Cortex of kidney (tissue), 1 donor: ENCODE measurements around the gene PIK3R4.

Experiments used
- DNase-seq: peaks from one replicate; lab custom pipeline; 2025; lab: John Stamatoyannopoulos, UW

Gene PIK3R4

GRCh38 chr3:130746246-130747039 is at the start of gene PIK3R4:
Gene PIK3R4, minus strand, starts transcription at chr3:130746829. Its CDS starts 1,611 bp downstream, at chr3:130745218.
- no peak for DNase-seq

GRCh38 chr3:130795396-130795795 is 48.8 kb upstream of the PIK3R4 start:
- DNase-seq = no peak

DNA sequence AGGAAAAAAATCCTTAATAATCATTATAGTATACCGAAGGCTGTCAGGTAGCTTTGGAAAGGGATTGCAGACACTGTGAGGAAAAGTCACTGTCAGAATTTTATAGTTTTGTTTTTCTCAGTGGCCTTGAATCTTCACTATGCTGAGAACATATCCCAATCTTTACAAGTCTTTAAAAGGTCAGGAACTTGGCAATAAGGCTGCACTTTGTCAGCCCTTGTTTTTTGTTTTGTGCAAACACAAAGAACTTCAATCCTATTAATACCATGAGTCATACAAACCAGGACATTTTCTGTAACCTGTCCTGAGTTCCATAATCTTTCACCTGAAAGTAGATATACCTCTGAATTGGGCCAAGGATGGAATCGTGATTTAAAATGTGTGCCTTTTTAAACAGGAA is 45.6 kb upstream of the PIK3R4 start:
- DNase-seq = no peak

DNA sequence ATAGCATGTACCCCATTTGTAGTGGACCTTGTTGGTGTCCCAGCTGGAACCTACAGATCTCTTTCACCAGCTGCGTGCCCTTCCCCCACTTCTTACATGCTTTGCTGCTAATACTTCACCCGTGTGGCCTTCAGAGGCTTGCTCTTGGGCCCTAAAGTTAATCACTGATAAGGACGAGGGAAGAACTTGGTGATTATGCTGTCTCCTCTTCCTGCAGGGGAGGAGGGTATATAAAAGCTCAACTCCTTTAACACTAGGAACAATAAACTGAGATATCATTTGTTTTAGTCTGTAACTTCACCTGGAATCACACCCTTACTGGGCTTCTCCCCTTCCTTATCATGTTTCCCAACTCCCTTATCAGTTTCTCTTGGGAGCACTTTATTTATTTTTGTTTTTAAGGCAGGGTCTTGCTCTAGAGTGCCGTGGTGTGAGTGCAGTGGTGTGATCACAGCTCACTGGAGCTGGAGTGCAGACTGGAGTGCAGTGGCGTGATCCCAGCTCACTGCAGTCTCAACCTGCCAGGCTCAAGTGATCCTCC is 43.2 kb upstream of the PIK3R4 start:
- no peak for DNase-seq

GRCh38 chr3:130787422-130788068 is 40.9 kb upstream of the PIK3R4 start:
- DNase-seq = no peak

DNA sequence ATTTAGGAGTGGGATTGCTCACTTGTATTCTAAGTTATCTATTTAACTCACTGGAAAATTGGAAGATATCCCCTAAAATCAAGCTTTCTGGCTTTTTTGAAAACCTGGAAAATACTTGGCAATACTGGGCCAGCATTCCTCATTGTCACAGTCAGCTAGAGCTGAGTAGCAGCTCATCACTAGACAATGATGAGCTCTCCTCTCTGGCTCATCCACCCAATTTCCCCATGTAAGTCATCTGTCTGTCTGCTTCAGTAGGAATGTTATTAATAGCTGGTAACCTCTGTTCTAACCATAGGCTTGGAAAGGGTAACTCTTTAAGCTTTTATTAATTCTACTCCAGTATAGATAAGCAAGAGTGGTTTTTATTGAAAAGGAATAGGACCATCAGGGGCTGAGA is 39.7 kb upstream of the PIK3R4 start:
- no peak for DNase-seq

GRCh38 chr3:130783629-130784028 is 37.0 kb upstream of the PIK3R4 start:
- no peak for DNase-seq

- no peak for DNase-seq
Observed at GRCh38 chr3:130779486-130779885, 32.9 kb upstream of the PIK3R4 start.

DNA sequence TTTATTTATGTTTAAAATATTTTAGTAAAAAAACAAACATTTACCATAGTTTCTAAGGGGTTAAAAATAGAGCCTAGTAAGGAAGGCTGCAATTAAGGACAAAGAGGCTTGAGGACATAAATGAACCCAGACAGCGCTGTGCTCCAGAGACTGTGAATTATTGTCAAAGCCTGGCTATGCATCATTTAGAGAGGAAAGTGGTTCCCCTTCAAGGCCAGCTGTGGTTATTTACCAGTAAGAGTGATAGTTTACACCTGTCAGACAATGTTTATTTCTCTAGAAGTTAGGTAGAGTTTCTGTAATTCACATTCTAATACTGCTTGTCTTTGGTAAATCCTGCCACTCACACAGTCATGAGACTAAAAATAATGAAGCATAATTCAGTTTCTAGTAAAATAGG is 32.4 kb upstream of the PIK3R4 start:
- no peak for DNase-seq

- no peak for DNase-seq
Observed at GRCh38 chr3:130773366-130773765, 26.7 kb upstream of the PIK3R4 start.

GRCh38 chr3:130772129-130772528 is 25.5 kb upstream of the PIK3R4 start:
- DNase-seq = no peak

DNA sequence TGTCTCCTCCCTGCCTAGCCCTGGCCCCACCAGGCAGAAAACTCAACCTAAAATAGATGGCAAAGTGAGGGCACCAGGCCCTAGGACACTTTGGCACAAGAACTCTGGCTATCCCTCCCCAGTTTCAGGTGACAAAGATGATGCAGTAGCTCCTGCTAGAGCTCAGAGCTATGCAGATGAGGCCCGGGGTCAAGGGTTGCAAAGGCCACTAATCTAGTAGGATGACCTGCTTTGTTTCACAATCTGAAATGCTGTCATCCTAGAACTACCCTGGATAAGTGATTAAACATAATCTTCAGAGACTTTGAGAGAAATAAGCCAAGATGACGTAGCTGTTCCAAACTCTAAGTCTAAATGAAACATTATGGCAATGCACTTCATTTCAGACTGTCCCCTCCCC is 24.0 kb upstream of the PIK3R4 start:
- no peak for DNase-seq

DNA sequence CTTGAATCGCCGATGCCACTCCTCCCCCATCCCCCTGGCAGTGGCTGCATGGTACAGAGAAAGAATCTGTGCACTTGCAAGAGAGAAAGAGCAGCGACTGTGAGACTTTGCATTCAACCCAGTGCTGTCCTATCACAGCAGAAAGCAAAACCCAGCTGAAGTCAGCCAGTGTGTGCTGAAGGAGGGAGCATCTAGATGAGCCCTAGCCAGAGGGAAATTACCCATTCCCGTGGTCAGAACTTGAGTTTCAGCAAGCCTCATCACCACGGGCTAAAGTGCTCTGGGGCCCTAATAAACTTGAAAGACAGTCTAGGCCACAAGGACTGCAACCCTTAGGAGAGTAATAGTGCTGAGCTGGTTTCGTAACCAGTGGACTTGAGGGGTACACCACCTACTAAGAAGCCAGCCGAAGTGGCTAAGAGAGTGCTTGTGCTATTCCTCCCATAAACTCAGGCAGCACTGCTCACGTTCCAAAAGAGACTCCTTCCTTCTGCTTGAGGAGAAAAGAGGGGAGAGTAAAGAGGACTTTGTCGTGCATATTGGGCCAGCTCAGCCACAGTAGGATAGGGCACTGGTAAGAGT is 15.2 kb upstream of the PIK3R4 start:
- DNase-seq = no peak

GRCh38 chr3:130760922-130761321 is 14.3 kb upstream of the PIK3R4 start:
- DNase-seq = no peak

DNA sequence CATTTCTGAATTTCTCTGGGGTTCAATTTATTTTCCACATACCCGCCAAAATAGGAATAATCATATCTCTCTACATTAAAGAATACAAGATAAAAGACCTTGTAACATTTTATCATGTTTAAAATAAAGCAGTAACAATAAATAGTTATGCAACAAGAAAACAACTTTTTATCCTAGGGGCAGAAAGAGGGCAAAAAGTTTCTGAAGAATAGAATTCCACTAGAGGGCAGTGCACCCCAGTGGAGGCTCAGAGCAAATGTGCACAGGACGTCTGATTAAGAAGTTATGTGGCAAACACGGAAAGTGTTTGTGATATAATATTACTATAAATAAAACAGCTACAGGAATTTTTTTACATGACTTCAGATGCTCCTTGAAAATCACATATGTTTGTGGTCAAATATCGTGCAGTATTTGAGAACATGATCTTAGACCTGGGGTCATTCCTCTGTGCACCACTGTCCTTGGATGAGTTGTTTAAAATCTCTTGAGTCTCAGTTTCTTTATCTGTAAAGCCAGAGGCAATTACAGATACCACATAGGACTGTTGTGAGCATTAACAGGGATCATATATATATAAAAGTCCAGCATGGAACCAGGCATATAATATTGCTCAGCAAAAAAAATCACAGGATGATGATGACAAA is 13.2 kb upstream of the PIK3R4 start:
- no peak for DNase-seq

DNA sequence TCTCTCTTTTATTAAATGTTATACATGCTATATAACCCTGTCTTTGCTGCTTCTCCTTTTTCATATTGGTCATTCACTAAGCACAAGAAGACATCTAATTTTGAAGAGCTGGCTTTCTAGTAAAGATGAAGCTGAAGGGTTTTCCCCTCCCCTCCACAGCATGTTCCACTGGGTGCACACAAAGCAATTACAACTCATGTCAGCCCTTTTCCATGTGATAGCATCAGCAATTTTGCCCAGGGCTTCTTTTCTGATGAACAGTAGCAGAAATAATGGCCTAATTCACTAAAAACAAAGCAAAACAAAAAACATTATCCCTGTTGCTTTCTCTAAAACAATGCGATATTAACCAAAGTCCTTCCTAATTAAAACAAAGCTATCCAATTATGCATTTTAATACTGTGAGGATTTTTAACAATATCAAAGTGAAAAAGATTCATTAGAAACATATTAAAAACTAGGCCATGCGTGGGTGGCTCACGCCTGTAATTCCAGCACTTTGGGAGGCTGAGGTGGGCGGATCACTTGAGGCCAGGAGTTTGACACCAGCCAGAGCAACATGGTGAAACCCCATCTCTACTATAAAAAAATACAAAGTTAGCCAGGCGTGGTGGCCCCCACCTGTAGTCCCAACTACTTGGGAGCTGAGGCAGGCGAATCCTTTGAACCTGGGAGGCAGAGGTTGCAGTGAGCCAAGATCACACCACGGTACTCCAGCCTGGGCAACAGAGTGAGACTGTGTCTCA is 12.2 kb upstream of the PIK3R4 start:
- no peak for DNase-seq

DNA sequence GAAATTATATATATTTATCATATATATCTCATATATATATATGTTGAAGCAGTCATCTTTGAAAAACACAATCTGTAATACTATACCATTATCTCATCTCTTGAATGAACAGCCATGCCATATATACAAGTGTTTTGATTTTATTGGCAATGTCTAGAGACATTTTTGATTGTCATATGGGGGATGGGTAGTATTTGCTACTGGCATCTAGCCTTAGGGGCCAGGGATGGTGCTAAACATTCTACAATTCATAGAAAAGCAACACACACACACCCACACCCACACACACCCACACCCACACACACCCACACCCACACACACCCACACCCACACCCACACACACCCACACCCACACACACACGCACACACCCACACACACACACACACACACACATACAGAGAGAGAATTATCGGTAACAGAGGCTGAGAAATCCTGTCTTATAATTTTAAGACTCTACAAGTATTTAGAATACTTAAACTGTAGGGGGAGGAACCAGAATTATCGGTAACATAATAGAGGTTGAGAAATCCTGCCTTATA is 11.1 kb upstream of the PIK3R4 start:
- DNase-seq = no peak

- DNase-seq = no peak
Observed at GRCh38 chr3:130755666-130756065, 9.0 kb upstream of the PIK3R4 start.

DNA sequence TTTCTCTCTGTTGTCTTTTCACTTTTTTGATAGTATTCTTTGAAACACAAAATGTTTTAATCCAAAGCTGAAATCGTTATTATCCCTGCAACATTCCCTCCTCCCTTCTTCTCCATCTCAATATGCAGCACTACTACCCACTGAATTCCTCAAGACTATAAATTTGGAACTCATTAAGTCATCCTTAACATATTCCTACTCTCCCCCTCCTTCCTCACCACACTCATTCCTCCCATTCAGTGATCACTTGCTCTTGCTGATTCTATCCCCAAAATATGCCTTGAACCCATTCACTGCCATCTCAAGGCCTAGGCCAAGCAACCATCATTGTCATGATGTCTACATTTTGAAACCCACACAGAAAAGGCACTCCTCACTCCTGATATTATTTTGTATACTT is 2.4 kb upstream of the PIK3R4 start:
- no peak for DNase-seq

DNA sequence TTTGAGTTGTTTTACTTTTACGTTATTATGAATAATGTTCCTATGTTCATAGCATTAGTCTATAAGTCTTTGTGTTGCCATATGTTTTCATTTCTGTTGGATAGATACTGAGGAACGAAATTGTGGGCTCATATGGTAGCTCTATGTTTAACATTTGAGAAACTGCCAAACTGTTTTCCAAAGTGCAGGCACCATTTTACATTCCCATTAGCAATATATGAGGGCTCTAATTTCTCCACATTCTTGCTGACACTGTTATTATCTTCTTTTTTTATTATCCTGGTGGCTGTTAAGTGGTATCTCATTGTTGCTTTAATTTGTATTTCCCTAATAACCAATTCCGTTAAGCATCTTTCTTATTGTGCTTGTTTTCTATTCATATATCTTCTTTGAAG is 1.8 kb upstream of the PIK3R4 start:
- DNase-seq = no peak

GRCh38 chr3:130743354-130743753 is 3.3 kb downstream of the PIK3R4 start:
- no peak for DNase-seq
